CD4-positive, alpha-beta T cell treated with Interleukin-6 for 4 hours (primary cell): ENCODE measurements around the gene BAZ1B.
"Not testable (repeated sequence)": the region's sequence is repeated elsewhere in the genome, so short reads cannot be mapped to it uniquely, and the experiment has no call there.

Source experiments
- DNase-seq: peaks from one replicate; pipeline ENCODE4 v3.0.0-alpha.2; 2020; ENCODE audit warnings: mixed read lengths

BAZ1B gene

GRCh38 chr7:73426016-73426415 lies 96.1 kb downstream of the BAZ1B start:
- DNase-seq = no peak

DNA sequence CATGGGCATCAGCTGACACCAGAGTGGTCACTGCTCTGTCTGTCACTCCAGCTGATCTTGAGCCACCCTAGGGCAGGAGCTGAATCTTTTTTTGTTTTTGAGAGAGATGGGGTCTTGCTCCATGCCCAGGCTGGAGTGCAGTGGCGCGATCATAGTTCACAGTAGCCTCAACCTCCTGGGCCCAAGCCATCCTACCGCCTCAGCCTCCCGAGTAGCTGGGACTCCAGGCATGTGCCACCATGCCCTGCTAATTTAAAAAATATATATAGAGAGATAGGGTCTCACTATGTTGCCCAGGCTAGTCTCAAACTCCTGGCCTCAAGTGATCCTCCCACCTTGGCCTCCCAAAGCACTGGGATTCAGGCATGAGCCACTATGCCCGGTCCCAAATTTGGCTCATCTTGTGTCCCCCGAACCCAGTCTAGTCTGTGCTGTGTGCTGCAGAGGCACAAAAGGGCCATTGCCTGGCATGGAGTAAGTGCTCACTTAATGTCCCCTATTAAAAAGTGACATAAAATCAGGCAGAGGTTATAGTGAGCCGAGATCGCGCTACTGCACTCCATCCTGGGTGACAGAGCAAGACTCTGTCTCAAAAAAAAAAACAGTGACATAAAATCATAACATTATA lies 96.6 kb downstream of the BAZ1B start:
- no peak for DNase-seq

- no peak for DNase-seq
These were observed 97.6 kb downstream of the BAZ1B start for GRCh38 chr7:73424489-73424885.

GRCh38 chr7:73423519-73424488 lies 98.3 kb downstream of the BAZ1B start:
- no peak for DNase-seq

DNA sequence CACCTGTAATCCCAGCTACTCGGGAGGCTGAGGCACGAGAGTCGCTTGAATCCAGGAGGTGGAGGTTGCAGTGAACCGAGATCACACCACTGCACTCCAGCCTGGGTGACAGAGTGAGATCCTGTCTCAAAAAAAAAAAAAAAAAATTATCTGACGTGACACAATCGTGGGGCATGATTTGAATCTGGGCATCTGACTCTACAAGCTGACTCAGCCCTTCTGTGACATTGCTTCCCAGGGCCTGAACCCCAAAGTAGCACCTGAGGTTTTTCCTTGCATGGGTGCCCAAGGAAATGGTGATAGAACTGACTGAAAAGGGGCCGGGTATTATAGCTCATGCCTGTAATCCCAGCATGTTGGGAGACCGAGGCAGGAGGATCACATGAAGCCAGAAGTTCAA lies 101.5 kb downstream of the BAZ1B start:
- DNase-seq = not testable (repeated sequence)

GRCh38 chr7:73420016-73420415 lies 102.1 kb downstream of the BAZ1B start:
- DNase-seq = peak; percentile 14

DNA sequence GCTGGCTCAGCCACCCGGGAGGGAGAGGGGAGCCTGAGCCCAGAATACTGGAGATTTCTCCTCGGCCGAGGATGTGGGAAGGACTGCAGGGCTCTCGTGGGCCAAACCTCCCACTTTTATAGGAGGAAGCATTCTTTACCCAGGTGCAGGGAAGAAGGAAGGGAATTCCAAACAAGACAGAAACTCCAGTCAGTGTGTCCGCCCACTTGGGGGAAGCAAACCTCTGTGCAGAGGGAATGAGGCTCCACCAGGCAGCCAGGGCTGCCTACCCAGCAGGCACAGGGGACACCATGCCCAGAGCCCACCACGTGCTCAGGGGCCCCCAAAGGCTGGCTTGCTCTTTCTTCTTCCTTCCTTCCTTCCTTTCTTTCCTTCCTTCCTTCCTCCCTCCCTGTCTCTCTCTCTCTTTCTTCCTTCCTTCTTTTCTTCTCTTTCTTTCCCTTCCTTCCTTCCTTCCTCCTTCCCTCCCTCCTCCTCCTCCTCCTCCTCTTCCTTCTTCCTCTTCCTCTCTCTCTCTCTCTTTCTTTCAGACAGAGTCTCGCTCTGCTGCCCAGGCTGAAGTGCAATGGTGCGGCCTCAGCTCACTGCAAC lies 103.9 kb downstream of the BAZ1B start:
- no peak for DNase-seq

DNA sequence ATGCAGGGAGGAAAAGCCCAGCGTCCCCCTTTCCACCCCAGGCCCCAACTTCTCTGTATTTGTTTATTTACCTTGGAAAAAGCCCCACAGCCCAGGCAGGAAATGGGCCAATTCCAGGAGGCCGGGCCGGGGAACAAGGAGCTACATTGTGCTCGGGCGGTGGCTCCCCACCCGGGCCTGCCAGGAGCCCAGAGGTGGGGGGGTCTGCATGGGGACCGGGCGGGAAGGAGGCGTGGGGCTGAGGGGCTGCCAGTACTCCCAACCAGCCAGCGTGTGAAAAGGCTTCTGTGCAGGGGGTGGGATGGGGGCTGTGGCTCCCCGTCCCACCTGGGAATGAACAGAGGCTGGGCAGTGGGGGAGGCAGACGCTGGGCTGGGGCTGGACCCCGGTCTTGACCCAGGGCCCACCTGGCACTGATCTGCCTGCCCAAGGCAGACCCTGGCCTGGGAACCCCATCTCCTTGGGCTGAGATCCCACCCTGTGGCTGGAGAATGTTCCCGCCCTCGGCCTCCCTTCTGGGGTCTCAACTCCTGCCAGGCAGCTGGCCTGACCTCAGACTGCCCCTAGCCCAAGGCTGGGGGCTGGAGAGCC lies 111.5 kb downstream of the BAZ1B start:
- DNase-seq = not testable (repeated sequence)

GRCh38 chr7:73404860-73405259 lies 117.2 kb downstream of the BAZ1B start:
- not testable (repeated sequence) for DNase-seq

DNA sequence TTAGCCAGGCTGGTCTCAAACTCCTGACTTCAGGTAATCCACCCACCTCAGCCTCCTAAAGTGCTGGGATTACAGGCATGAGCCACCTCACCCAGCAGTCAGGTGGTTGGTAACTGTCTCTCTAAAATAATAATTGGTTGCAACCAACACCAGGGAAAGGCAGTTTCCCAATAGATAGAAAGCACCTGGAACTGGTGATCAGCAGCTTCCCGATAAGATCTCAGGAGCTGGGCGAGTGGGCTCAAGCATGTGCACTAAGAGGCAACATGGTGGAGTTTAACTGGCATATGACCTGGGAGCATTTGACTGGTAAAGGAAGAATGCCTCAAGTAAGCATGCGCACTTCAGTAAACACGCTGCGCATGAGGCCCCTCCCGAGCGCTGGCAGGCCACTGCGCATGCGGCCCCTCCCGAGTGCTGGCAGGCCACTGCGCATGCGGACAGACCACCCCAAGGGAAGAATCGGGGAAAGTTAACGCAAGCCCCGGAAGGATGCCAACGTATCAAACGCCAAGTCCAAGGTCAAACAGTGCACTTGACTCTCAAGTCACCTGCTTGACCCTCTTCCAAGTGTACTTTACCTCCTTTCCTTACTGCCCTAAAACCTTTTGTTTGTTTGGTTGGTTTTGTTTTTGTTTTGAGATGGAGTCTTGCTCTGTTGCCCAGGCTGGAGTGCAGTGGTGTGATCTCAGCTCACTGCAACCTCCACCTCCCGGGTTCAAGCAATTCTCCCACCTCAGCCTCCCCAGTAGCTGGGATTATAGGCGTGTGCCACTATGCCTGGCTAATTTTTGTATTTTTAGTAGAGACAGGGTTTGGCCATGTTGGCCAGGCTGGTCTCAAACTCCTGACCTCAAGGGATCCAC lies 122.7 kb downstream of the BAZ1B start:
- peak; percentile 79 for DNase-seq

DNA sequence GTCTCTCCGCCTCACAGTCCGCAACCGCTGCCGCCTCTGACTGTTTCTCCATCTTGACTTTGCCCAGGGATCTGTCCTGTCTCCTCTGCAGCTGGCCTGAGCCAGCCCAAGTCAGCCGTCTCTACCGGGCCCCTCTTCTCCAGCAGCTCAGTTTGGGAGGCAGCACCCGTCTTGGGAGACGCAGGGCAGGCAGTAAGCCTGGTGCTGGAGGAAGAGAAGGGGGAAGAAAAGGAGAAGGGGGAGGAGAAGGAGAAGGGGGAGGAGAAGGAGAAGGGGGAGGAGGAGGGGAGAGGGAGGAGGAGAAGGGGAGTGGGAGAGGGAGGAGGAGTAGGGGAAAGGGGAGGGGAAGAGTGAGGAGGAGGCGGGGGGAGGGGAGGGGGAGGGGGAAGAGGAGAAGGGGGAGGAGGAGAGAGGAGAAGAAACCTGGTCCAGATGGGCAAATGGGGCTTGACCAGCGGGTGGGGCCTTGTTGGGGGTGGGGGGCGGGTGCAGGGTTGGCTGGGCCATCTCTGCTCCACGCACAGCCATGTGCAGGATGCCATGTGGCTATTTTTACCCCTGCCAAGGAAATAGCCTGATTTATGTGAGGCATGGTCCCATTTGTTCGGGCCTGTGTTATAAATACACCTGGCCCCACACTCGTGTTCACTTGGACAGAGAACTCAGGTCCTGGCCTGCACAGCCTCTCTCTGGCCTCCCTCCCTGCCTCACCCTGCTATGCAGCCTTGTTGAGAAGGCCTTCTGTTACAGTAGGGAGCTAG lies 124.4 kb downstream of the BAZ1B start:
- DNase-seq = no peak

GRCh38 chr7:73395538-73396503 lies 126.3 kb downstream of the BAZ1B start:
- DNase-seq = no peak

DNA sequence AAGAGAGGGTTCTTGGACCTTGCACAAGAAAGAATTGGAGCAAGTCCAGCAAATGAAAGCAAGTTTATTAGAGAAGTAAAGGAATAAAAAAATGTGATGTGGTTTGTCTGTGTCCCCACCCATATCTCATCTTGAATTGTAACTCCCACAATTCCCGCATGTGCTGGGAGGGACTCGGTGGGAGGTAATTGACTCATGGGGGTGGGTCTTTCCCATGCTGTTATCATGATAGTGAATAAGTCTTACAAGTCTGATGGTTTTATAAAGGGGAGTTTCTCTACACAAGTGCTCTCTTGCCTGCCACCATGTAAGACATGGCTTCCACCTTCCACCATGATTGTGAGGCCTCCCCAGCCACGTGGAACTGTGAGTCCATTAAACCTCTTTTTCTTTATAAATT lies 127.7 kb downstream of the BAZ1B start:
- DNase-seq = no peak

DNA sequence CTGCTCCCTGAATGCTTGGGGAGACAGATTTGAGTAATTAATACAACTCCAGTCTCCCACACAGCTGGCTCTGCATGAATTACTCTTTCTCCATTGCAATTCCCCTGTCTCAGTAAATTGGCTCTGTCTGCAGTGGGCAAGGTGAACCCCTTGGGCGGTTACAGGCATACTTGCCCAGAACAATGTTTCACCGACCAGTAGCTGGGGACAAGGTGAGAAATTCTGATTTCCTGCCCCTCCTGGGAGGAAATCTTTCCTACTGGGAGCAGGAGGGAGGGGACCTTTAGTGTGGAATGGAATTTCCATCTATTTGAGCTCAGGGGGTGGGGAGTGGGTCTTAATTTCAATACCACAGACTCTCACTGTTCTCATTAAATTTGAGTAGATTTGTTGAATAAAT lies 130.7 kb downstream of the BAZ1B start:
- no peak for DNase-seq
